Mesenchymal stem cell (in vitro differentiated cells and primary cell): ENCODE measurements around the gene CWH43.
"Not testable (repeated sequence)": the region's sequence is repeated elsewhere in the genome, so short reads cannot be mapped to it uniquely, and the experiment has no call there.

Experiments
- DNase-seq: peaks from one replicate; pipeline ENCODE4 v3.0.0-alpha.2; 2013
- H2AFZ ChIP-seq: one replicate; pipeline ENCODE4 v1.6.1; 2013; ENCODE audit warnings: low read depth, mild to moderate bottlenecking, control low read depth, inconsistent platforms, low read length, moderate library complexity
- H2AK5ac ChIP-seq: 2 replicates; pipeline ENCODE4 v1.6.1; 2013; ENCODE audit warnings: low read length, moderate library complexity, mild to moderate bottlenecking, inconsistent platforms; ENCODE audit not compliant: severe bottlenecking
- H2BK120ac ChIP-seq: one replicate; pipeline ENCODE4 v1.6.1; 2013; ENCODE audit warnings: low read depth, mild to moderate bottlenecking, inconsistent platforms, low read length, moderate library complexity
- H2BK12ac ChIP-seq, 2 experiments: one replicate each; pipeline ENCODE4 v1.6.1; 2013; ENCODE audit warnings: inconsistent platforms in 2 of 2, low read length in 2 of 2, mild to moderate bottlenecking in 2 of 2, moderate library complexity in 2 of 2, control low read depth in 1 of 2
- H2BK15ac ChIP-seq: one replicate; pipeline ENCODE4 v1.6.1; 2013; ENCODE audit warnings: mild to moderate bottlenecking, low read depth, inconsistent platforms; ENCODE audit not compliant: poor library complexity, severe bottlenecking
- H2BK5ac ChIP-seq: 2 replicates; pipeline ENCODE4 v1.6.1; 2013; ENCODE audit warnings: low read depth, mild to moderate bottlenecking, low read length, control low read depth, inconsistent platforms; ENCODE audit not compliant: poor library complexity, severe bottlenecking
- H3K14ac ChIP-seq, 2 experiments: one replicate each; pipeline ENCODE4 v1.6.1; 2013; ENCODE audit warnings: inconsistent platforms in 2 of 2, low read length in 2 of 2, control low read depth in 1 of 2, mild to moderate bottlenecking in 1 of 2, moderate library complexity in 1 of 2
- H3K18ac ChIP-seq, 2 experiments: one replicate each; pipeline ENCODE4 v1.6.1; 2013; ENCODE audit warnings: inconsistent platforms in 2 of 2, low read length in 2 of 2, control low read depth in 1 of 2, low read depth in 1 of 2, mild to moderate bottlenecking in 1 of 2
- H3K23ac ChIP-seq, 2 experiments: one replicate each; pipeline ENCODE4 v1.6.1; 2013; ENCODE audit warnings: inconsistent platforms in 2 of 2, low read length in 2 of 2, mild to moderate bottlenecking in 2 of 2, moderate library complexity in 2 of 2, control low read depth in 1 of 2
- H3K27ac ChIP-seq: 2 replicates; pipeline ENCODE4 v1.5.1; 2013; ENCODE audit warnings: mild to moderate bottlenecking, moderate library complexity, low read length, control low read depth, inconsistent platforms; ENCODE audit not compliant: poor library complexity, severe bottlenecking
- H3K27me3 ChIP-seq, 2 experiments: 2 replicates each; pipeline versions ENCODE4 v1.6.1 to v1.7.0; 2013; ENCODE audit warnings: low read length in 2 of 2, mild to moderate bottlenecking in 2 of 2, moderate library complexity in 2 of 2, control low read depth in 1 of 2, inconsistent platforms in 1 of 2; ENCODE audit not compliant: control insufficient read depth in 1 of 2, insufficient read depth in 1 of 2
- H3K36me3 ChIP-seq, 2 experiments: 2 replicates each; pipeline versions ENCODE4 v1.6.1 to v1.7.0; 2013; ENCODE audit warnings: low read length in 2 of 2, control low read depth in 1 of 2, inconsistent platforms in 1 of 2, low read depth in 1 of 2, mild to moderate bottlenecking in 1 of 2; ENCODE audit not compliant: insufficient read depth in 2 of 2, control insufficient read depth in 1 of 2
- H3K4ac ChIP-seq, 2 experiments: one replicate each; pipeline ENCODE4 v1.6.1; 2013; ENCODE audit warnings: inconsistent platforms in 2 of 2, low read length in 2 of 2, mild to moderate bottlenecking in 2 of 2, moderate library complexity in 2 of 2, control low read depth in 1 of 2, low read depth in 1 of 2
- H3K4me1 ChIP-seq: 2 replicates; pipeline ENCODE4 v1.6.1; 2013; ENCODE audit warnings: low read depth, low read length, control low read depth; ENCODE audit not compliant: control insufficient read depth, insufficient read depth
- H3K4me2 ChIP-seq: 2 replicates; pipeline ENCODE4 v1.6.1; 2013; ENCODE audit warnings: low read length, mild to moderate bottlenecking, inconsistent platforms; ENCODE audit not compliant: poor library complexity, severe bottlenecking
- H3K4me3 ChIP-seq, 2 experiments: 2 replicates each; pipeline versions ENCODE4 v1.5.1 to v1.7.0; 2013; ENCODE audit warnings: low read length in 2 of 2, mild to moderate bottlenecking in 2 of 2, control low read depth in 1 of 2, low read depth in 1 of 2; ENCODE audit not compliant: insufficient read depth in 1 of 2
- H3K79me1 ChIP-seq: replicated peaks from 2 replicates; pipeline ENCODE4 v1.6.1; 2013; ENCODE audit warnings: mild to moderate bottlenecking, control low read depth, low read length, inconsistent platforms; ENCODE audit not compliant: poor library complexity, severe bottlenecking
- H3K9ac ChIP-seq: 2 replicates; pipeline ENCODE4 v1.7.0; 2013; ENCODE audit warnings: mild to moderate bottlenecking, low read length, moderate library complexity
- H3K9me3 ChIP-seq: 2 replicates; pipeline ENCODE4 v1.7.0; 2013; ENCODE audit warnings: mild to moderate bottlenecking, low read length; ENCODE audit not compliant: control insufficient read depth
- H4K8ac ChIP-seq: one replicate; pipeline ENCODE4 v1.6.1; 2013; ENCODE audit warnings: inconsistent platforms, mild to moderate bottlenecking, low read length, moderate library complexity
- H4K91ac ChIP-seq: one replicate; pipeline ENCODE4 v1.6.1; 2013; ENCODE audit warnings: mild to moderate bottlenecking, low read length, inconsistent platforms
- WGBS: methylation state at CpG from one replicate; pipeline ENCODE4 v1.1.7; 2013; ENCODE audit warnings: mixed read lengths; 5-methylcytosine and 5-hydroxymethylcytosine counted together

Gene CWH43

GRCh38 chr4:48984005-48984404 is 2.1 kb upstream of the CWH43 start:
- H3K79me1 ChIP-seq, H3K9me3 ChIP-seq, H3K4ac ChIP-seq, H2AK5ac ChIP-seq, H3K18ac ChIP-seq, DNase-seq, H3K4me1 ChIP-seq, H3K9ac ChIP-seq, H3K4me3 ChIP-seq, H3K4me2 ChIP-seq, H2BK15ac ChIP-seq, H3K36me3 ChIP-seq, H2BK120ac ChIP-seq, H3K23ac ChIP-seq, H2AFZ ChIP-seq, H2BK12ac ChIP-seq, H3K27ac ChIP-seq, H4K91ac ChIP-seq, H3K14ac ChIP-seq, H4K8ac ChIP-seq, H2BK5ac ChIP-seq: not testable (repeated sequence)
- H3K27me3 ChIP-seq: peaks cover 34 to 40% of the 10 kb centered on the region in 2 experiments
- WGBS: 87% methylated on average over 2 of the region's 2 CpGs

- H3K4me1 ChIP-seq: peaks cover 5% of the 10 kb centered on the region
- H3K9ac ChIP-seq: no peak overlapping the region
- no peak overlapping the region for H4K91ac ChIP-seq
- H4K8ac ChIP-seq: no peak overlapping the region
- peaks cover 41 to 46% of the 10 kb centered on the region in 2 experiments for H3K27me3 ChIP-seq
- H3K18ac ChIP-seq: no peak overlapping the region
- no peak overlapping the region for H2BK120ac ChIP-seq
- DNase-seq: no peak
- H2BK5ac ChIP-seq: no peak overlapping the region
- H2BK15ac ChIP-seq: no peak overlapping the region
- no peak overlapping the region for H3K23ac ChIP-seq
- WGBS: 52% methylated on average over 18 of the region's 18 CpGs
- no peak overlapping the region for H3K14ac ChIP-seq
- H2AFZ ChIP-seq: no peak overlapping the region
- H3K36me3 ChIP-seq: no peaks in the 10 kb centered on the region
- peak overlapping the region in 1 of 2 experiments; percentile 6 for H3K4me3 ChIP-seq
- no peak overlapping the region for H2BK12ac ChIP-seq
- H2AK5ac ChIP-seq: no peak overlapping the region
- no peak overlapping the region for H3K4me2 ChIP-seq
- H3K27ac ChIP-seq: no peak overlapping the region
- H3K4ac ChIP-seq: no peak overlapping the region
- peaks cover 6% of the 10 kb centered on the region for H3K9me3 ChIP-seq
- H3K79me1 ChIP-seq: no peaks in the 10 kb centered on the region
These were observed 486 bp upstream of the CWH43 start for GRCh38 chr4:48985602-48985975.

GRCh38 chr4:48986654-48987164 is 634 bp downstream of the CWH43 start:
- Histone ChIP-seq H4K8ac (no peak overlapping the region), H2AFZ (no peak overlapping the region), H3K23ac (no peak overlapping the region), H4K91ac (no peak overlapping the region), H3K4ac (no peak overlapping the region), H2BK5ac (no peak overlapping the region), H3K4me1 (peaks cover 5% of the 10 kb centered on the region), H3K36me3 (no peaks in the 10 kb centered on the region), H3K4me3 (no peak overlapping the region), H3K4me2 (no peak overlapping the region), H3K9ac (no peak overlapping the region), H2BK12ac (no peak overlapping the region), H2AK5ac (no peak overlapping the region), H2BK120ac (no peak overlapping the region), H3K18ac (no peak overlapping the region), H3K79me1 (no peaks in the 10 kb centered on the region), H3K14ac (no peak overlapping the region), H2BK15ac (no peak overlapping the region), H3K27me3 (peaks cover 45 to 50% of the 10 kb centered on the region in 2 experiments), H3K9me3 (peaks cover 7% of the 10 kb centered on the region), H3K27ac (no peak overlapping the region)
- WGBS: 86% methylated on average over 27 of the region's 27 CpGs
- no peak for DNase-seq

- Histone ChIP-seq H3K4me1 (peaks cover 5% of the 10 kb centered on the region), H2AFZ (no peak overlapping the region), H3K4me3 (no peak overlapping the region), H2BK15ac (no peak overlapping the region), H4K91ac (no peak overlapping the region), H3K27ac (no peak overlapping the region), H3K14ac (no peak overlapping the region), H2BK12ac (no peak overlapping the region), H3K4me2 (no peak overlapping the region), H2BK120ac (no peak overlapping the region), H3K9me3 (peaks cover 7% of the 10 kb centered on the region), H3K18ac (no peak overlapping the region), H3K36me3 (no peaks in the 10 kb centered on the region), H3K9ac (no peak overlapping the region), H3K23ac (no peak overlapping the region), H3K79me1 (no peaks in the 10 kb centered on the region), H2BK5ac (no peak overlapping the region), H4K8ac (no peak overlapping the region), H3K27me3 (peaks cover 51 to 60% of the 10 kb centered on the region in 2 experiments), H2AK5ac (no peak overlapping the region), H3K4ac (no peak overlapping the region)
- no peak for DNase-seq
- WGBS: 49% methylated on average over 3 of the region's 5 CpGs
These were observed 3.6 kb downstream of the CWH43 start for GRCh38 chr4:48989461-48990203.
